CD4-positive, alpha-beta T cell treated with Interleukin-1 beta for 1 hour (primary cell): ENCODE results near the gene CBX7.

Experiments
- DNase-seq, 2 donors: peaks; one replicate each; pipeline ENCODE4 v3.0.0-alpha.2; 2020 to 2022

The CBX7 gene

DNA sequence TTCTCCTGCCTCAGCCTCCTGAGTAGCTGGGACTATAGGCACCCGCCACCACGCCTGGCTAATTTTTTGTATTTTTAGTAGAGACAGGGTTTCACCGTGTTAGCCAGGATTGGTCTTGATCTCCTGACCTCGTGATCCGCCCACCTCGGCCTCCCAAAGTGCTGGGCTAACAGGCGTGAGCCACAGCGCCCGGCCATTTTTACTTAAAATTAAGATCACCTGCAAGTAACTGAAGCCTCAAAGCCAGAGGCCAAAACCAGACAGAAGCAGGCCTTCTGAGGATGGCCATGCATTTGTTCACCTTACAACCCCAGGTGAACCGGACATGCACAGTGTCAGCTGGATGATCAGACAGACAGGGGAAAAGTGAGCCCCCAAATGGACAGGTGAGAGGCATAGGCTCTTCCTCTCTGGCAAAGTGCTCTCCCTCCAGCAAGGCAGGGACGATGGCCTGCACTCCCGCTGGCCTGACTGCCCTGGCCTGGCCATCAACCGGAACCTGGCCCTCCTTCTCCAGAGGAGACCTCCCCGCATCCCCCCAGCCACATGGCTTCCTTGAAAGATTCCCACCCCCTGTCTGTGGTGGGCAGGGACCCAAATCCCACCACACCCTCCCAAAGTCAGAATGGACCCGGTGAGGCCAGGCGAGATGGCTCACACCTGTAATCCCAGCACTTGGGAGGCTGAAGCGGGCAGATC is 29.6 kb downstream of the CBX7 start:
- DNase-seq = no peak

DNA sequence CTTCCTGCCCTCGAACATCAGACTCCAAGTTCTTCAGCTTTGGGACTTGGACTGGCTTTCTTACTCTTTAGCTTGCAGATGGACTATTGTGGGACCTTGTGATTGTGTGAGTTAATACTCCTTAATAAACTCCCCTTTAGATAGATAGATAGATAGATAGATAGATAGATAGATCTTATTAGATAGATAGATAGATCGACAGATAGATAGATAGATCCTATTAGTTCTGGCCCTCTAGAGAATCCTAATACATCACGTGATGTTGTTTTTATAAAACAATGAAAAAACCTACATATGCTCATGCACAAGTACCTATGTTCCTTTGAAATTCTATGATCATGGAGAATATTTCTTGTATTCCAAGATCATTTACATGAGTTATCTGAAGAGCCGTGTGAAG is 31.5 kb downstream of the CBX7 start:
- DNase-seq = no peak

DNA sequence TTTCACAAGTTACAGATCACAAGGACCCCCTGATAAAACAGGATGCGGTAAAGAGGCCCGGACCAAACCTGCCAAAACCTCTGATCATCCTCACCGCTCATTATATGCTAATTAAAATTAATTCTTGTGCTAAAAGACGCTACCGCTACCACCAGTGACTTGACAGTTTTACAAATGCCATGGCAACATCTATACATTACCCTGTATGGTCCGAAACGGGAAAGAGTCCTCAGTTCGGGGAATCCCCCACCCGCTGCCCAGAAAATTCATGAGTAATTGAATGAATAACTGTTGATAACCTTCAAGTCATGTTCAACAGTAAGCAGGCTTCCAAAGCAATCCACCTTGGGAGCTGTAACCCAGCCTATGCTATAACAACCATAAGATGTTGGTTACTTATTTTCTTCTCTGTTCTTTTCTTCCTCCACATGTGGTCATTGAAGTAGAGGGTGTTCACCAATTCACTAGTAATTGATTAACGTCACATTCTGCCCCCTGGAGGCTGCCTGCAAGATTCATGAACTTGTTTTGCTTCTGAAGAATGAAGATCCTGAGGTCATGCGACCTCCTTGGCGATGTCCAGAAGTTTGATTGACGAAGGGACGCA is 34.8 kb downstream of the CBX7 start:
- DNase-seq = peak; percentile 75 to 83

DNA sequence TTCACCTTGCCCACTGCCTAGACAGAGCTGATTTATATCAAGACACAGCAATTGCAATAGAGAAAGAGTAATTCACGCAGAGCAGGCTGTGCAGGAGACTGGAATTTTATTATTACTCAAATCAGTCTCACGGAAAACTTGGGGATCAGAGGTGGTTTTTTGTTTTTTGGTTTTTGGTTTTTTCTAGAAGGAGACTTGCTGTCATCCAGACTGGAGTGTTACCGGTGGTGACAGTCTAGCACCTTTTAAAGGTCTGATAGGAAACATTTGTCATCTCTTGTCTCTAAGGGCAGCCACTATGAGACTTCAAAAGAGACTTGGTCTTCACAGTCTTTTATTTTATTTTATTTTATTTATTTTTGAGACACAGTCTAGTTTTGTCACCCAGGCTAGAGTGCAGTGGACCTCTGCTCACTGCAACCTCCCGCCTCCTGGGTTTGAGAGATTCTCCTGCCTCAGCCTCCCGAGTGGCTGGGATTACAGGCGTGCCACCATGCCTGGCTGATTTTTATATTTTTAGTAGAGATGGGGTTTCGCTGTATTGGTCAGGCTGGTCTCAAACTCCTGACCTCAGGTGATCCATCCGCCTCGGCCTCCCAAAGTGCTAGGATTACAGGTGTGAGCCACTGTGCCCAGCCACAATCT is 36.4 kb downstream of the CBX7 start:
- peak; percentile 18 to 62 for DNase-seq

DNA sequence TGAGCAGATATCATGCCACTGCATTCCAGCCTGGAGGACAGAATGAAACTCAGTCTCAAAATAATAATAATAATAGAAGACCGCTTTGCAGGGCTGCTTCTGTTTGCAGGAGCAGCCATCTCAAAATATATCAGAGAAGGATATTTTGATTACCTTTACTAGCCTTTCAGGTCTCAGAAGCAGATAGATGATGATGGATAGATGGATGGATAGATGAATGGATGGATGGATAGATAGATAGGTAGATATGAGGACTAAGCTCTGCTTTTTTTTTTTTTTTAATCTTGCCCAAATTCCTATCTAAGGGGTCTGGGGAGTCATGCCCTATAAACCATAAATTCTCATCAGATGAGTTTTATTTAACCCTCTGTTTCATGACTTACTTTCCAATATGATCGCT is 36.9 kb downstream of the CBX7 start:
- DNase-seq = no peak

DNA sequence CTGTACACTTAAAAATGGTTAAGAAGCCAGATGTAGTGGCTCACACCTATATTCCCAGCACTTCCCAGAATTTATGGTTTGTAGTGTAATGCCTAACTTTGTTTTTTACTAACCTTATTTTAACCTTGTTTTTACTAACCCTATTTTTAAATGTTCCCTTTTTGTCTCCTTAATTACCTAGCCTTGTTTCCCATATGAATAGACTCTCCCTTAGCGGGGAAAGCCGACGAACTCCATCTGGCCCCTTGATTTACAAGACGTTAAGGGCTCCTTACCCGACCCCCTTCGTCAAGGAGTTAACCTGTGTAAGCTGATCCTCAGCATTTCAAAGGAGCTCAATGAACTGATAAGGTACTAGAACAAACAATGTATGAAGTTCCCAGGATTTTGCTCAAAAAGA is 38.4 kb downstream of the CBX7 start:
- no peak for DNase-seq

DNA sequence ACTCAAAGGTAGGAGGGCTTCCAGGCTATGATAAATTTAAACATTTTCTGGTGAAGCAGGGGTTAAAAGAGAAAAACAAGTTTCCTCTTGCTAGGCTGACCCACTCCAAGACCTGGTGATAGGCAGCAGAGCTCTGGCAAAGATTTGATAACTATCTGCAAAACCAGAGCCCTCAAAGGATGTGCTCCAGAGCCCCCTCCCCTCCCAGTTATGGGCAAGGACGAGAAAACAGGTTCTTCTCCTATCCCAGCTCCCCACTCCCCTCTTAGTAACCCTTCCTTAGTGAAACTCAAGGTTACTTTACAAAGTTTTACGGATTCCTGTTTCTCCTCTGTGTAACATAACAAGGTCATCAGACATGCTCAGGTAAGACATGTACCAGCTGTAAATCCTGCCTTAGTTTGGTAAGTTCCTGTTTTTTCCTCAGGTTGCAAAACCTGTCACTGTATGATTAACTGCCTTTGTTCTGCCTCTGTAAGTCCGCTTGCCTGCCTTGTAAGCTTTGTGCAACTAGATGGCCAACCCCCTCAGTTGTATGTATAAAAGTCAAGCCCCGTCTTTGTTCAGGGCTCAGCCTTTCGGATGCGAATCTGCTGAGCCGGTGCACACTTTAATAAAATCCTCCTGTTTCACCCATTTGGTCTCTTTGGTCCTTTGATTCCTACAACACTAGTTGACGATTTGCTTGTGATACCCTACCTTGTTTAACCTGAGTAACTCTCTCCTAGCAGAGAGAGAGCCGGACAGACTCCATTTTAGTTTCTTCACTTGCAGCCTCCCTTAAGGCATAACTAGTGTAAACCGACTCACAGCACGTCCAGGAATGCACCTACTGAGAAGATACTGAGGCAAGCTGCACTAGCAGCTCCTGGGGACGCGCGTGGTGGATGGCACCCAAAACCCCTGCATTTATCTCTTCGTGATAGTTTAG is 41.6 kb downstream of the CBX7 start:
- DNase-seq = no peak

DNA sequence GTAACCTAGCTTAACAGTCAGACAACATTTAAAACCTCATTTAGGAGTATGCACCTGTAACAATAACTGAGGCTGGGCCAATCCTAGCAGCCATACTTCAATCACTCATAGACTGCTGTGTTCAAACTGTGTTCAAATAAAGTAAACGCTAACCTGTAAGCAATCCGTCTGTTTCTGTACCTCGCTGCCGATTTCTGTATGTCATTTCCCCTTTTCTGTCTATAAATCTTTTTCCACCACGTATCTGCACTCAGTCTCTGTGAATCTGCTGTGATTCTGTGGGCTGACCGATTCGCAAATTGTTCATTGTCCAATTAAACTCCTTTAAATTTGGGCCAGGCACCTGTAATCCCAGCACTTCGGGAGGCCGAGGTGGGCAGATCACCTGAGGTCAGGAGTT is 43.1 kb downstream of the CBX7 start:
- no peak for DNase-seq

DNA sequence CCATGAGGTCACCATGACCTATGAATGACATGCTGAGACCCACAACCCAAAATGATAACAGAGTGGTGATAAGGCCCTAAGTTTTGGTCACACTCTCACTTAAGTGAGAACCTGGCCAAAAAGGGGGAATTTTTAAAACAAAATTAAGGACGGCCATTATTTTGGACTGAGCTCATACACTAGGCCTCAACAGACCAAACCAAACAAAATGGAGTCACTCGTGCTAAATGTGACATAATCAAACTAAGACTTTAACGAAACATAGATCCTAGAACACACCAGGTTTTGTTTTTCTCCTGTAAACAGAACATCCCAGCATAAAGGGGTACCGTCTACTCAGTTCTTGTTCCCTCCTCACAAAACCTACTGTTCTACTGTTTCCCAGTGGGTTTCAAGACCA is 44.0 kb downstream of the CBX7 start:
- no peak for DNase-seq

DNA sequence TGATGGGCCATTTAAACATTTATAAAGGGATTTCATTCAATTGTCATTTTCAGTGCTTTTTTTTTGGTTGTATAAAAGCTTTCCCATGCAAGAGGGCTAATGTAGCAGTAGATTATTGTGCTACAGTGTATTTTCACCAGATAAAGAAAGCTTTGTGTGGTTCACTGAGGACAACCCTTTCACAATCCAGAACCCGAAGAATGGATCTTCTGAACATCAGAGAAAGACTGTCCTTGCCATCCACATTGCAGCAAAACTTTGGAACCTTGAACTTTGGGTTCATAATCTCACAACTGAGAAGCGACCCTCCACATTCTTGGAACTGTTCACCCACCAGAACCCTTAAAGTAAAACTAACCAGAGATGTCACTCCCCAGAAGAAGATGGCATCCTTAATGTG is 46.2 kb downstream of the CBX7 start:
- no peak for DNase-seq

DNA sequence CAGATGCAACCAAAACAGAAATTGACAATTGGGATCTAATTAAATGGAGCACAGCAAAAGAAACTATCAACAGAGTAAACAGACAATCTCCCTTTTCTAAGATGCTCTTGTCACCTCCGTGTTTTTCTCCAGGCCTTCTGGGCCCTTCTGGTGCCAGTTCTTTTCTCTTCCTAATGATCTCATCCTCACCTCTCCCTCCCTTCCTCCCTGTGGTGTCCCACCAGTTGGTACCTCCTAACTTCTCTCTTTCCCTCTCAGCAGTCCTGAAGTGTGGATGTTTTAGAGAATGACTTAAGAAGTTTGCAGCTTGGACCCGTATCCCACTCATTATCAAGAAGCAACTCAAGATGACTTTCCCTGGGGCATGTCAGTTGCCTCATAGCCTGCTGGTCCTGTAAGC is 49.0 kb downstream of the CBX7 start:
- DNase-seq = no peak

DNA sequence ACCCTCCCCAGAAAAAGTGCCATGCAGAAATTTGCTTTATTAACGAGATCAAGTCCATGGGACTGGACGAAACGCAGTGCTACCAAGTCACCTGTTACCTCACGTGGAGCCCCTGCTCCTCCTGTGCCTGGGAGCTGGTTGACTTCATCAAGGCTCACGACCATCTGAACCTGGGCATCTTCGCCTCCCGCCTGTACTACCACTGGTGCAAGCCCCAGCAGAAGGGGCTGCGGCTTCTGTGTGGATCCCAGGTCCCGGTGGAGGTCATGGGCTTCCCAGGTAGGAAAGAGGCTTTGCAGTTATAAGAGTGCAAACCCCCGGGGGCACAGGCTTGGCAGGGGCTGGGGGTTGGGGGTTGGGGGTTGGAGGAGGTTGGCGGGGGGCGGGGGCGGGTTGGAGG is 51.3 kb downstream of the CBX7 start:
- DNase-seq = no peak

DNA sequence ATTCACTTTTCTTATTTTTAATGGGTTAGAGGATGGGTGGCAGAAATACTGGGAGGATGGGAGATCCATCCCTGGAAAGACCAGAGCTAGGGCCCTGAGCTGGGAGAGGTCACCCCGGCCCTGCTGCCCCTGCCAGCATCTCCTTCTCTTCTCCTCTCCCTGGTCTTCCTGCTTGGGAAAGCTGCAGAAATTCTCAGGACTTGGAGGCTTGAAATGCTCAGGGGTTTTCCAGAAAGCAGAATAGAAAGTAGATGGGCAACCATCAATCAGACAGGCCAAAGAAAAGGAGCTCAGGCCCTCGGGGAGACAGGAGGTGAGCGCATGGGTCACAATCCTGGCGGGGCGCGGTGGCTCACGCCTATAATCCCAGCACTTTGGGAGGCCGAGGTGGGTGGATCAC is 53.9 kb downstream of the CBX7 start:
- DNase-seq = no peak

DNA sequence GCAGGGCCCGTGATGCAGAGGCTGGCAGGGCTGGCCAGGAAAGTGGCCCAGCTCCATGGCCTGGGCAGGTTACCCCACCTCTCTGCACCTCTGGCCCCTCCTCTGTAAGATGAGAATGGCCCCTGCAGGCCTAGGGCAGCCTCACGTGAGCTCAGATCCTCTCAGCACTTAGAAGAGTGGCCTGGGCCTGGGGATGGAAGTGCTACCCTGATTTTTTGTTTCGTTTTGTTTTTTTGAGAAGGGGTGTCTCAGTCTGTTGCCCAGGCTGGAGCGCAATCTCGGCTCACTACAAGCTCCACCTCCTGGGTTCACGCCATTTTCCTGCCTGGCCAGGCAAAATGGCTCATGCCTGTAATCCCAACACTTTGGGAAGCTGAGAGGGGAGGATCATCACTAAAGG is 54.5 kb downstream of the CBX7 start:
- no peak for DNase-seq

DNA sequence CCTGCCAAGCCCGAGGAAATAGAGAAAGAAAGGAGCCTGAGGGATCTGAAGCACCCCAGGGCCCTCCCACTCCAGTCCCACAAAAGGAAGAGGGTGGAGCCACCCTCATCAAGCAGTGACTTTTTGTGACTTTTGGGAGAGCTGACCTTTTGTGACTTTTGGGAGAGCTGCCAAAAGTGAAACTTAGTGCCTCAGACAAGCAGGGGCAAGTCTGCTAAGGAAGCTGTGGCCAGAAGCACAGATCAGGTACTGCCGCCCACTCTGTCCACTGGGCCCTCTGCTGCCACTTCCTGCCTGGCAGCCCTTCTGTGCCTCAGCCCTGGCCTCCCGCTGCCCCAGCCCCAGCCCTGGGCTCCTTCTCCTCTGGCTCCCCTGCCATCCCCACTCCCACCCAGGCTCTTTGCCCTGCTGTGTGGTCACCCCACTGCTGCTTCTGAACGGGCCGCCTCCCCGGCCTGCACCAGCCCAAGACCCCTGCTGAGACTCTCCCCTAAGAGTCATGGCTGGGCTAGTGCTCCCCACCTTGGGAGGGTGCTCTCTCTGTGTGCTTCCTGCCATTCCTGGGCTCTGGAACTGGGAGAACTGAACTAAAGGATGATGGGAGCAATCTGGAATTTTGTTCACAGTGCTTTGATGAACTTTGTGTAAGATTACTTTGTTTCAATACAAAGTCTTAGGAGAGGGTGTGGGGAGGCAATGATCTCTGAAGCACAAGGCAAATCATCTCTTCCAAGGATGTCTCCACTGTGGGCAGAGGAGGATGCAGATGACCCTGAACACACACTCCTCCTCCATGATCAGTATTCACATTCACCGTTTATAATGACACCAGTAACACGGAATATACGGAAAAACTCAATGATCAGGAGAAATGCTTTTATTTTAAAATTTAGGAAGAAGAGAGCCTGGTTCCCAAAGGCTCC is 55.1 kb downstream of the CBX7 start, which contains the start of gene APOBEC3H:
APOBEC3H (plus strand) TSS at position 147 of the 923 bp plus-strand sequence. CDS start 3,035 bp downstream, outside the sequence.
- peak; percentile 52 to 58 for DNase-seq

DNA sequence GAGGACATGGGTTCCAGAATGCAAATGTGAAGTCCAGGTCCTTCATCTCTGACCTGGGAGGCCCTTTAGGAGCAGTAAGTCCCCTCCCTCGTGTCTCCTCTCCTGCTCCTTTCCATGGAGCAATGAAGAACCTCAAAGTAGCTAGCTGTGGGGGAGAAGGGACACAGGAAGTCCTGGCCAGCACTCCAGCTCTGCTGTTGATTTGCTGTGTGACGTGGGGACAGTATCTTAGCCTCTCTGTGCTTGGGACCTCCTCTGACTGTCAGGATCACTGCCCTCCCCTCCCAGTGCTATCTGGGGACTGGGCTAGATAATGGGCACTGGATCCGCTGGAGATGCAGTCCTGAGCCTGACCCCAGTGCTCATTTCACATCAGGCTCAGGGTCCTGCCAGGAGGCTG is 56.5 kb downstream of the CBX7 start:
- DNase-seq = no peak

DNA sequence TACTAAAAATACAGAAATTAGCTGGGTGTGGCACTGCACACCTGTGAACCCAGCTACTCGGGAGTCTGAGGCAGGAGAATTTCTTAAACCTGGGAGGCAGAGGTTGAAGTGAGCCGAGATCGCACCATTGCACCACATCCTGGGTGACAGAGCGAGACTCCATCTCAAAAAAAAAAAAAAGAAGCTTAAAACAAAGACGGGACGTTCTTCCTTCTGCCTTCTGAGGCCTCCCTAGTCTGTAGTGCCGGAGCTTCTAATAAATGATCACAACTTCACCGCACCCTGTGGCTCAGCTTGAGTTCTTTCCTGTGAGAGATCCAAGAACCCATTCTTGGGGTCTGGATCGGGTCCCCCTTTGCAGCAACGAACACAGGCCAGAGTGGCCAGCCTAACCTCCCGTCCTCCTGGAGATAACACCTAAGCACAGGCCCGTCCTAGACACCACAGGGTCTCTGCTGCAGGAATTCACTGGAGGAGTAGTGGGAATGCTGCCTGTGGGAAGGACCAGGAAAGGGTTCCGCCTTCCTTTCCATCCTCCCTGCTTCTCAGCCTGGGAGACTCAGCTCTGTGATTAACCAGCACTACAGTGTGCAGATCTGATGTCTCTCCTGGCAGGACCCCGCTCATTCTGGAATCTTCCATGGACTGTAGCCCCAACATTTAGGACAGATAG is 57.6 kb downstream of the CBX7 start:
- DNase-seq = peak; percentile 41 to 55

DNA sequence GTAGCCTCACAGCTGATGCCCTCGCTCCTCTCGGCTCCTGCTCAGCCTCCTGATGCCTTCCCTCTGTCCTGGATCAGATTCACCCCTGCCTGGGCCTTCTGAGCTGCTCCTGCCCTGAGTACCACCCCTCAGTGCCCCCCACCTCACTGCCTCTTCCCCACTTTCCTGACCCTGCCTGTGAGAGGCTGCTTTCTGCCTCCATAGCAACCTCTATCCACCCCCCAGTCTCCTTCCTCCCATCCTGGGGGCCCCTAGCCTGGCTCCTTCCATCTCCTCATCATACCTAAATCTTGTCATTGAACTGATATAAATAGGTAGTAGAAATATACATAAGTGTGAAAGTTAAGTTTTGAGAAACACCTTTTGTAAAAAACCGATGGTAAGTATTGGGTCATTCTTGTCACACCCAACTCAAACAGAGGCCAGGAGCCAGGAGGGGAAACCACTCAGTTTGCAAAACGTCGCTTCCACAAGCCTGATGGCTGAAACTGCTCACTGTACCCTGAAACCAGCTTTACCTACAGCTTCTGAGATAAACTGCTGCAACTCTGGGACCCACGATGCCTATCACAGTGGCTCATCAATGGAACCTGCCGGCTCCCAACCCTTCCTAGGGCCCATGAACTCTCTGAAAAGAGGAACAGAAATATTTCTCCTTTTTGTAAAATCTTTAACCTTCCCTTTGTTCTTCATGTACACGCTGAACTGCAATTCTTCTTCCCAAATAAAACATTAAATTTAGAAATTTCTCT is 60.2 kb downstream of the CBX7 start:
- no peak for DNase-seq

DNA sequence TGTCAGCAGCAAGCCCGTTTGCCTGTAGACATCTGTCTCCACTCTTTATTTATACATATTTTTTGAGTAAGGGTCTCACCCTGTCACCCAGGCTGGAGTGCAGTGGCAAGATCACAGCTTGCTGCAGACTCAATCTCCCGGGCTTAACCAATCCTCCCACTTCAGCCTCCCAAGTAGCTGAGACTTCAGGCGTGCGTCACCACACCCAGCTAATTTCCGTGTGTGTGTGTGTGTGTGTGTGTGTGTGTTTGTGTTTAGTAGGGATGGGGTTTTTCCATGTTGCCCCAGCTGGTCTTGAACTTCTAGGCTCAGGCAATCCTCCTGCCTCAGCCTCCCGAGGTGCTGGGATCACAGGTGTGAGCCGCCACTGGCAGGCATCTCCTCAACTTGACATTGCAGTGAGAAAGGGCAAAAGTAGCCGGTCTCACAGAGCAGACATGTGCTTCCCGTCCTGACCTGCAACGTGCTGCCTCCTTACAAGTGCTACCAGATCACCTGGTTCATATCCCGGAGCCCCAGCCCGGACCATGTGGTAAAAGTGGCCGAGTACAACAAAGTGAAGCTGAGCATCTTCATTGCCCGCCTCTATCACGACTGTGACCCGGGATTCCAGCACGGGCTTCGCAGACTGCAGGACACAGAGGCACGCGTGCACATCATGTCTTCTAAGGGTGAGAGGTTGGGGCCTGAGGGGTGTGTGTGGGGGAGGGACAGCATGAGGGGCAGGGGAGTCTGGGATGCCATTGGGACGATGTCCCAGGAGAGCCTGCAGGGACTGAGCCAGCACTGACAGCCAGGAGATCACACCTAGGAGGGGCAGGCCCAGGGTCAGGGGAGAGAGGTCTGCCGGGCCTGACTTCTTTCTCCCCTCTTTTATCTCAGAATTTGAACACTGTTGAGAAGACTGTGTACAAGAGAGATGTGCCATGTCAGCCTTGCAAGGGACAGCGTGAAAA is 61.1 kb downstream of the CBX7 start:
- DNase-seq = no peak
